ENCODE data around the gene ALPL. TPM values are rescaled to one million over a fixed set of nuclear protein-coding genes. Genes with fewer than 3 reads are reported as not detected.

Gene ALPL
- total and polyA plus RNA-seq, 2 of the 4 experiments (the other 2 are of a cell fraction): 0.54 to 2.2 TPM

DNA sequence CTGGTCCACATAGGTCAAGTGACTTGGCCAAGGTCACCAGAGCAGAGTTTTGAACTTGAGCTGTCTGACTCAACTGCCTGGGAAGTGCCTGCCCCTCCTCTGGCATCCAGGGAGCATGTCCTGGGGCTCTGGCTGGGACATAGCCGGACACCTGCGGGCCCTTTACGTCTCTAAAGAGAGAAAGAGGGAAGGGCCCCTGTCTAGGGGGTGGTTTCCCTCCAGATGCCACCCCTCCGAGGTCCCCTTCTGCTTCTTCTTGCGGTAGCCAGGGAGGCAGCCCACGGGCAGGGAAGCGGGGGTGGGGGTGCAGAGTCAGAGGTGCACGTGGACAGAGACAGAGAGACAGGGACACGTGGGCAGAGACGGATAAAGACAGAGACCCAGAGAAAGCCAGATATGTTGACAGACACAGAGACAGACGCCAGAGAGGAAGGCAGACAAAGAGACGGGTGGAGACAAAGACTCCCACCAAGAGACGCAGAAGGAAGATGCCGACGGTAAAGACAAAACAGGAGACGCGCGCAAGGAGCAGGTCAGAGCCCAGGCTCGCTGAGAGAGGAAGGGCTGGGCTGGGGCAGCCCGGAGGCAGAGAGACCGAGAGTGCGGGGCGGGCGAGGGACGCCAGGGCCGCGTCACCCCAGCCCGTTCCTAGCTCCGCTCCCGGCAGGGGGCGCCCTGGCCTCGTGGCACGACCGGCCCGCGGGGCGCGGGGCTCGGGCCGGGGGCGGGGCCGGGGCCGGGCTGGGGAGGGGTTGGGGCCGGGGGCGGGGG is 458 bp upstream of the ALPL start:
- H3K14ac ChIP-seq (replicated peaks; ENCODE audit: low read depth, low read length): 0 out of 2 replicates have a peak overlapping the region, but pooled peaks have one; percentile 33
- no peaks in the 10 kb centered on the region for H3K36me3 ChIP-seq (ENCODE audit: control insufficient read depth, insufficient read depth, low read length)
- H3K4me1 ChIP-seq (ENCODE audit: control insufficient read depth, insufficient read depth, low read length): peaks cover 12% of the 10 kb centered on the region
- ChIA-PET POLR2A (ENCODE audit: unreplicated experiment) (no interaction called here), CTCF (interaction anchor here (0.6 to 1.7 kb wide), 2 partner anchors 117 to 139 kb away, joined by 3 to 5 read pairs; no protein-coding TSS in a partner anchor)
- in situ Hi-C loops (cut with MboI; ENCODE audit: low sequenced_read_pairs): no loop called here
- H3K23ac ChIP-seq (ENCODE audit: low read depth, low read length): peak overlapping the region; percentile 72
- H2AK5ac ChIP-seq (ENCODE audit: low read depth, low read length): peak overlapping the region; percentile 58
- H3K9ac ChIP-seq (ENCODE audit: low read depth, low read length): peak overlapping the region; percentile 32
- H2BK20ac ChIP-seq (ENCODE audit: low read depth, low read length): peak overlapping the region; percentile 65
- peak overlapping the region; percentile 64; the same call in 1 of the 2 replicates for H4K91ac ChIP-seq (ENCODE audit: insufficient read depth, low read depth, low read length)
- peak overlapping the region in 1 of 2 experiments; percentile 41; a peak in 1 of 4 replicates for H4K8ac ChIP-seq (ENCODE audit: low read depth in 2 of 2, low read length in 2 of 2)
- H3K27me3 ChIP-seq (ENCODE audit: control insufficient read depth, insufficient read depth, low read length): peaks cover 16% of the 10 kb centered on the region
- H3K9me3 ChIP-seq (ENCODE audit: control insufficient read depth, insufficient read depth, low read length): no peaks in the 10 kb centered on the region
- peak overlapping the region; percentile 63 for H3K4me2 ChIP-seq (ENCODE audit: low read depth, low read length)
- WGBS, 2 experiments (ENCODE audit: extremely low coverage in 2 of 2, insufficient read length in 1 of 2): 2% methylated on average over 9 of the region's 45 CpGs; no CpG with 5 or more reads in 1 of the 2 experiments
- H2AK9ac ChIP-seq (replicated peaks; ENCODE audit: low read depth, low read length, poor library complexity): peak overlapping the region; percentile 67
- ATAC-seq (ENCODE audit: low read depth) (peak; percentile 83), DNase-seq (peak; percentile 31)
- peak overlapping the region; percentile 83 for H2BK120ac ChIP-seq (ENCODE audit: low read depth, low read length)
- H3K9me1 ChIP-seq (ENCODE audit: insufficient read depth, low read length): peaks cover 11% of the 10 kb centered on the region
- H3K4me3 ChIP-seq (ENCODE audit: insufficient read depth, low read depth, low read length): 0 out of 2 replicates have a peak overlapping the region, but pooled peaks have one; percentile 4
- peak overlapping the region; percentile 74 for H3K4ac ChIP-seq (ENCODE audit: low read depth, low read length)
- no peak overlapping the region for H3K18ac ChIP-seq (ENCODE audit: low read depth, low read length)
- H2BK5ac ChIP-seq (ENCODE audit: low read depth, low read length, poor library complexity, severe bottlenecking): no peak overlapping the region
- H3K27ac ChIP-seq (ENCODE audit: insufficient read depth, low read length): no peak overlapping the region
- peak overlapping the region; percentile 38; the same call in 1 of the 3 replicates for H2BK15ac ChIP-seq (ENCODE audit: low read depth, low read length)
- intact Hi-C loops (cut with micrococcal nuclease): loop anchor here (2.0 to 5.0 kb wide), 2 partner anchors 86 to 136 kb away; no protein-coding TSS in a partner anchor
- H2AFZ ChIP-seq (replicated peaks; ENCODE audit: low read length, poor library complexity): peak overlapping the region; percentile 94
- BruUV-seq (replicated peaks): no TSS peak
- 0 out of 2 replicates have a peak overlapping the region, but pooled peaks have one; percentile 5 for H4K5ac ChIP-seq (ENCODE audit: low read depth, low read length)
- dilution Hi-C loops (cut with HindIII; ENCODE audit: low sequenced_read_pairs, unreplicated experiment): no loop called here
- no peaks in the 10 kb centered on the region for H3K79me1 ChIP-seq (ENCODE audit: low read depth in 1 of 2, low read length in 2 of 2)
- 0 out of 2 replicates have a peak, but pooled peaks cover 4% of the 10 kb centered on the region for H4K20me1 ChIP-seq (ENCODE audit: insufficient read depth, low read length)
- no peak overlapping the region for H3K56ac ChIP-seq (ENCODE audit: extremely low read depth, insufficient read depth, low read length)
- TF ChIP-seq MAFK (IDR thresholded peaks at IDR 0.05; ENCODE audit: low read depth, low read length) (no peak), FOS (IDR thresholded peaks at IDR 0.05; ENCODE audit: low read depth, low read length) (no peak), MXI1 (IDR thresholded peaks at IDR 0.05; ENCODE audit: borderline replicate concordance, low read depth, low read length) (0 out of 2 replicates have a peak, but pooled peaks have one; percentile 17), BHLHE40 (IDR thresholded peaks at IDR 0.05; ENCODE audit: low read depth, low read length) (no peak), RFX5 (IDR thresholded peaks at IDR 0.05; ENCODE audit: low read depth, low read length) (no peak), RCOR1 (IDR thresholded peaks at IDR 0.05; ENCODE audit: insufficient replicate concordance, low read length) (no peak), RAD21 (IDR thresholded peaks at IDR 0.05; ENCODE audit: low read length) (peak; percentile 65), CHD1 (IDR thresholded peaks at IDR 0.05; ENCODE audit: low read depth, low read length) (no peak), MAZ (IDR thresholded peaks at IDR 0.05; ENCODE audit: borderline replicate concordance, low read depth, low read length) (peak; percentile 74; the same call in 1 of the 2 replicates), CEBPB (IDR thresholded peaks at IDR 0.05; ENCODE audit: low read depth, low read length) (no peak)
- TF ChIP-seq, protein P1, sequence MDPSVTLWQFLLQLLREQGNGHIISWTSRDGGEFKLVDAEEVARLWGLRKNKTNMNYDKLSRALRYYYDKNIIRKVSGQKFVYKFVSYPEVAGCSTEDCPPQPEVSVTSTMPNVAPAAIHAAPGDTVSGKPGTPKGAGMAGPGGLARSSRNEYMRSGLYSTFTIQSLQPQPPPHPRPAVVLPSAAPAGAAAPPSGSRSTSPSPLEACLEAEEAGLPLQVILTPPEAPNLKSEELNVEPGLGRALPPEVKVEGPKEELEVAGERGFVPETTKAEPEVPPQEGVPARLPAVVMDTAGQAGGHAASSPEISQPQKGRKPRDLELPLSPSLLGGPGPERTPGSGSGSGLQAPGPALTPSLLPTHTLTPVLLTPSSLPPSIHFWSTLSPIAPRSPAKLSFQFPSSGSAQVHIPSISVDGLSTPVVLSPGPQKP (IDR thresholded peaks at IDR 0.05; ENCODE audit: borderline replicate concordance, low read depth, low read length): no peak
- TF ChIP-seq, protein P2, sequence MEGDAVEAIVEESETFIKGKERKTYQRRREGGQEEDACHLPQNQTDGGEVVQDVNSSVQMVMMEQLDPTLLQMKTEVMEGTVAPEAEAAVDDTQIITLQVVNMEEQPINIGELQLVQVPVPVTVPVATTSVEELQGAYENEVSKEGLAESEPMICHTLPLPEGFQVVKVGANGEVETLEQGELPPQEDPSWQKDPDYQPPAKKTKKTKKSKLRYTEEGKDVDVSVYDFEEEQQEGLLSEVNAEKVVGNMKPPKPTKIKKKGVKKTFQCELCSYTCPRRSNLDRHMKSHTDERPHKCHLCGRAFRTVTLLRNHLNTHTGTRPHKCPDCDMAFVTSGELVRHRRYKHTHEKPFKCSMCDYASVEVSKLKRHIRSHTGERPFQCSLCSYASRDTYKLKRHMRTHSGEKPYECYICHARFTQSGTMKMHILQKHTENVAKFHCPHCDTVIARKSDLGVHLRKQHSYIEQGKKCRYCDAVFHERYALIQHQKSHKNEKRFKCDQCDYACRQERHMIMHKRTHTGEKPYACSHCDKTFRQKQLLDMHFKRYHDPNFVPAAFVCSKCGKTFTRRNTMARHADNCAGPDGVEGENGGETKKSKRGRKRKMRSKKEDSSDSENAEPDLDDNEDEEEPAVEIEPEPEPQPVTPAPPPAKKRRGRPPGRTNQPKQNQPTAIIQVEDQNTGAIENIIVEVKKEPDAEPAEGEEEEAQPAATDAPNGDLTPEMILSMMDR (conservative IDR thresholded peaks at IDR 0.05; ENCODE audit: low read depth, low read length): peak; percentile 68
- TF ChIP-seq, protein P3, sequence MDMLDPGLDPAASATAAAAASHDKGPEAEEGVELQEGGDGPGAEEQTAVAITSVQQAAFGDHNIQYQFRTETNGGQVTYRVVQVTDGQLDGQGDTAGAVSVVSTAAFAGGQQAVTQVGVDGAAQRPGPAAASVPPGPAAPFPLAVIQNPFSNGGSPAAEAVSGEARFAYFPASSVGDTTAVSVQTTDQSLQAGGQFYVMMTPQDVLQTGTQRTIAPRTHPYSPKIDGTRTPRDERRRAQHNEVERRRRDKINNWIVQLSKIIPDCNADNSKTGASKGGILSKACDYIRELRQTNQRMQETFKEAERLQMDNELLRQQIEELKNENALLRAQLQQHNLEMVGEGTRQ (IDR thresholded peaks at IDR 0.05; ENCODE audit: low read depth, low read length): 0 out of 2 replicates have a peak, but pooled peaks have one; percentile 36

All from IMR-90 (cell line).